LoVo (cell line): ENCODE data around the gene ZNF280A.
"Not testable (repeated sequence)": the region's sequence is repeated elsewhere in the genome, so short reads cannot be mapped to it uniquely, and the experiment has no call there.

ENCODE experiments used
- DNase-seq: peaks from one replicate; pipeline ENCODE4 v3.0.0-alpha.2; 2016; ENCODE audit warnings: low spot score

The ZNF280A gene

GRCh38 chr22:22510833-22511232 is 9.2 kb downstream of the ZNF280A start:
- DNase-seq, result not testable (repeated sequence)

- not testable (repeated sequence) for DNase-seq
These were observed 10.2 kb downstream of the ZNF280A start for GRCh38 chr22:22509912-22510311.

- DNase-seq, result peak; percentile 91
These were observed 11.5 kb downstream of the ZNF280A start, which contains the start of gene ZNF280B for GRCh38 chr22:22508274-22509176. Gene ZNF280B (minus strand): TSS chr22:22508742. CDS start chr22:22489398, 19,344 bp downstream.

- no peak for DNase-seq
These were observed 12.3 kb downstream of the ZNF280A start for GRCh38 chr22:22507743-22508273.

- DNase-seq, result no peak
These were observed 13.3 kb downstream of the ZNF280A start for GRCh38 chr22:22506736-22507135.

- no peak for DNase-seq
These were observed 21.8 kb downstream of the ZNF280A start for GRCh38 chr22:22498267-22498666.

GRCh38 chr22:22491589-22491988 is 28.5 kb downstream of the ZNF280A start:
- DNase-seq, result not testable (repeated sequence)

- DNase-seq, result no peak
These were observed 31.3 kb downstream of the ZNF280A start for GRCh38 chr22:22488736-22489135.

- no peak for DNase-seq
These were observed 32.0 kb downstream of the ZNF280A start for GRCh38 chr22:22487869-22488597.

GRCh38 chr22:22487059-22487458 is 33.0 kb downstream of the ZNF280A start:
- no peak for DNase-seq

- no peak for DNase-seq
These were observed 33.8 kb downstream of the ZNF280A start for GRCh38 chr22:22486132-22486899.

- no peak for DNase-seq
These were observed 34.5 kb downstream of the ZNF280A start for GRCh38 chr22:22485524-22485923.

GRCh38 chr22:22484023-22484422 is 36.0 kb downstream of the ZNF280A start:
- no peak for DNase-seq

GRCh38 chr22:22480940-22481339 is 39.1 kb downstream of the ZNF280A start:
- DNase-seq, result no peak

- DNase-seq, result no peak
These were observed 40.0 kb downstream of the ZNF280A start for GRCh38 chr22:22479999-22480532.

- no peak for DNase-seq
These were observed 41.0 kb downstream of the ZNF280A start for GRCh38 chr22:22479116-22479515.

- no peak for DNase-seq
These were observed 41.6 kb downstream of the ZNF280A start for GRCh38 chr22:22478470-22478869.

- DNase-seq, result no peak
These were observed 45.3 kb downstream of the ZNF280A start for GRCh38 chr22:22474733-22475132.

- not testable (repeated sequence) for DNase-seq
These were observed 49.0 kb downstream of the ZNF280A start for GRCh38 chr22:22471104-22471503.

- no peak for DNase-seq
These were observed 50.5 kb downstream of the ZNF280A start for GRCh38 chr22:22469527-22469926.

- not testable (repeated sequence) for DNase-seq
These were observed 51.1 kb downstream of the ZNF280A start for GRCh38 chr22:22468794-22469469.
